Middle frontal gyrus (tissue), 1 donor: Measurements from ENCODE around the gene ELMO3.

Source experiments
- DNase-seq: peaks from one replicate; pipeline ENCODE4 v3.0.0-alpha.2; 2015; ENCODE audit warnings: low spot score; ENCODE audit errors: extremely low spot score

The ELMO3 gene

GRCh38 chr16:67199011-67199807, at the start of gene ELMO3:
Gene ELMO3 (plus strand): TSS chr16:67199131. CDS start chr16:67199327, 196 bp downstream.
- DNase-seq = no peak

GRCh38 chr16:67149276-67150046, 49.5 kb upstream of the ELMO3 start:
- no peak for DNase-seq

- DNase-seq = no peak
These were observed 48.7 kb upstream of the ELMO3 start for GRCh38 chr16:67150047-67150832.

GRCh38 chr16:67150833-67151396, 48.0 kb upstream of the ELMO3 start, which contains the start of gene B3GNT9:
Gene B3GNT9 (minus strand): TSS chr16:67150998. CDS start chr16:67150485, 513 bp downstream.
- DNase-seq = no peak

- DNase-seq = no peak
These were observed 47.4 kb upstream of the ELMO3 start for GRCh38 chr16:67151431-67152097.

GRCh38 chr16:67154578-67155294, 44.2 kb upstream of the ELMO3 start:
- DNase-seq = no peak

- DNase-seq = peak; percentile 86
These were observed 43.4 kb upstream of the ELMO3 start for GRCh38 chr16:67155295-67156142.

GRCh38 chr16:67156143-67156844, 42.6 kb upstream of the ELMO3 start:
- DNase-seq = no peak

GRCh38 chr16:67157106-67157748, 41.7 kb upstream of the ELMO3 start:
- no peak for DNase-seq

GRCh38 chr16:67157892-67158635, 40.9 kb upstream of the ELMO3 start:
- DNase-seq = no peak

GRCh38 chr16:67158637-67159600, 40.0 kb upstream of the ELMO3 start:
- DNase-seq = no peak

- DNase-seq = no peak
These were observed 37.3 kb upstream of the ELMO3 start for GRCh38 chr16:67161595-67162058.

- DNase-seq = no peak
These were observed 36.3 kb upstream of the ELMO3 start for GRCh38 chr16:67162506-67163163.

GRCh38 chr16:67163164-67163998, 35.5 kb upstream of the ELMO3 start:
- DNase-seq = peak; percentile 85
